Measurements from ENCODE around the gene PFN2.

Gene PFN2

GRCh38 chr3:149920119-149920518 is 50.6 kb downstream of the PFN2 start:
- no peak for DNase-seq (ENCODE audit: low read depth)
- no peak for TF ChIP-seq CTCF (IDR thresholded peaks at IDR 0.05; ENCODE audit: insufficient read depth, low read depth, low read length, missing control alignments)
- no peak overlapping the region for H3K4me3 ChIP-seq (ENCODE audit: low read length)

- no peak for DNase-seq (ENCODE audit: low read depth)
- TF ChIP-seq CTCF (IDR thresholded peaks at IDR 0.05; ENCODE audit: insufficient read depth, low read depth, low read length, missing control alignments) = no peak
- H3K4me3 ChIP-seq (ENCODE audit: low read length) = no peak overlapping the region
Measured at GRCh38 chr3:149919509-149919908, 51.2 kb downstream of the PFN2 start.

DNA sequence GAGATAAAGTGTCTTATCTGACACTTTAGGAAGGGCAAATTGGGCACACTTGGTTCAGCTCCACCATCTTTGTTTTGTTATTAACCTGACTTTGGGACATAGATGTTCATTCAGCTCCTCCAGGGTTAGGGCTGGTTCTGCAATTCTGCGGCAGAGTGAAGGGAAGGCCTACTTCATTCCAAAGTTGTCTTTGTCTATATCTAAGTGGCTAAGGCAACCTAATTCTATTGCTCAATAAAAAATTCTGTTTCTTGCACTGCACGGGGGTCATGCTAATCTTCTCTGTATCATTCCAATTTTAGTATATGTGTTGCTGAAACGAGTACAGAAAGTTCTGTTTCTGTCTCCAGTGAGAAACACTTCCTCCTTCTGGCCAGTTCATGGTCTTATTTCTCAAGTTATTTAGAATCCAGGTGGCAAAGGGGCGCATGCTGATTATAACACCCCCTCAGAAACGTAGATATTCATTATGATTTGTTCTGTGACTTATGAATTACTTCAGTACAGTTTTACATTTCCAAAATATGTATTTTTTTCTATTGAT is 53.5 kb downstream of the PFN2 start:
- TF ChIP-seq CTCF (IDR thresholded peaks at IDR 0.05; ENCODE audit: insufficient read depth, low read depth, low read length, missing control alignments) = no peak
- DNase-seq (ENCODE audit: low read depth) = no peak

More for the DNA sequence above, 53.5 kb downstream of the PFN2 start:
- H3K4me3 ChIP-seq (ENCODE audit: low read length) = no peak overlapping the region

Data from epithelial cell of esophagus (primary cell).